Measurements from ENCODE around the gene IL1B.
A peak's percentile ranks its signal among the peaks of the same experiment; 100 is the strongest.
"Not testable (repeated sequence)": the region's sequence is repeated elsewhere in the genome, so short reads cannot be mapped to it uniquely, and the experiment has no call there.

Gene IL1B

GRCh38 chr2:112849956-112850355, 13.4 kb upstream of the IL1B start:
- no peak for DNase-seq

- no peak for DNase-seq
These were observed 12.3 kb upstream of the IL1B start for GRCh38 chr2:112848833-112849232.

- DNase-seq, result no peak
These were observed 9.5 kb upstream of the IL1B start for GRCh38 chr2:112846031-112846430.

- DNase-seq, result no peak
These were observed 7.3 kb upstream of the IL1B start for GRCh38 chr2:112843836-112844235.

GRCh38 chr2:112843288-112843687, 6.7 kb upstream of the IL1B start:
- no peak for DNase-seq

GRCh38 chr2:112841295-112842044, 4.9 kb upstream of the IL1B start:
- DNase-seq, result no peak

GRCh38 chr2:112840068-112840445, 3.5 kb upstream of the IL1B start:
- no peak for DNase-seq

- DNase-seq, result peak; percentile 15
These were observed 3.0 kb upstream of the IL1B start for GRCh38 chr2:112839407-112840067.

GRCh38 chr2:112836163-112836560, 417 bp downstream of the IL1B start:
- no peak for DNase-seq

- DNase-seq, result no peak
These were observed 930 bp downstream of the IL1B start for GRCh38 chr2:112835536-112836162.

GRCh38 chr2:112835061-112835501, 1.5 kb downstream of the IL1B start:
- DNase-seq, result no peak

- no peak for DNase-seq
These were observed 2.1 kb downstream of the IL1B start for GRCh38 chr2:112834396-112835037.

- no peak for DNase-seq
These were observed 2.6 kb downstream of the IL1B start for GRCh38 chr2:112833976-112834375.

GRCh38 chr2:112833639-112833931, 3.0 kb downstream of the IL1B start:
- DNase-seq, result not testable (repeated sequence)

- DNase-seq, result no peak
These were observed 3.5 kb downstream of the IL1B start for GRCh38 chr2:112832841-112833638.

- peak; percentile 97 for DNase-seq
These were observed 4.4 kb downstream of the IL1B start for GRCh38 chr2:112831946-112832840.

- peak; percentile 71 for DNase-seq
These were observed 5.1 kb downstream of the IL1B start for GRCh38 chr2:112831513-112831845.

- DNase-seq, result no peak
These were observed 5.7 kb downstream of the IL1B start for GRCh38 chr2:112830682-112831512.

GRCh38 chr2:112829961-112830681, 6.5 kb downstream of the IL1B start:
- DNase-seq, result no peak
